MV-4-11 (cell line): ENCODE measurements around the gene AHDC1.

Source experiments
- DNase-seq: peaks from one replicate; lab custom pipeline; 2025; lab: John Stamatoyannopoulos, UW

The AHDC1 gene

DNA sequence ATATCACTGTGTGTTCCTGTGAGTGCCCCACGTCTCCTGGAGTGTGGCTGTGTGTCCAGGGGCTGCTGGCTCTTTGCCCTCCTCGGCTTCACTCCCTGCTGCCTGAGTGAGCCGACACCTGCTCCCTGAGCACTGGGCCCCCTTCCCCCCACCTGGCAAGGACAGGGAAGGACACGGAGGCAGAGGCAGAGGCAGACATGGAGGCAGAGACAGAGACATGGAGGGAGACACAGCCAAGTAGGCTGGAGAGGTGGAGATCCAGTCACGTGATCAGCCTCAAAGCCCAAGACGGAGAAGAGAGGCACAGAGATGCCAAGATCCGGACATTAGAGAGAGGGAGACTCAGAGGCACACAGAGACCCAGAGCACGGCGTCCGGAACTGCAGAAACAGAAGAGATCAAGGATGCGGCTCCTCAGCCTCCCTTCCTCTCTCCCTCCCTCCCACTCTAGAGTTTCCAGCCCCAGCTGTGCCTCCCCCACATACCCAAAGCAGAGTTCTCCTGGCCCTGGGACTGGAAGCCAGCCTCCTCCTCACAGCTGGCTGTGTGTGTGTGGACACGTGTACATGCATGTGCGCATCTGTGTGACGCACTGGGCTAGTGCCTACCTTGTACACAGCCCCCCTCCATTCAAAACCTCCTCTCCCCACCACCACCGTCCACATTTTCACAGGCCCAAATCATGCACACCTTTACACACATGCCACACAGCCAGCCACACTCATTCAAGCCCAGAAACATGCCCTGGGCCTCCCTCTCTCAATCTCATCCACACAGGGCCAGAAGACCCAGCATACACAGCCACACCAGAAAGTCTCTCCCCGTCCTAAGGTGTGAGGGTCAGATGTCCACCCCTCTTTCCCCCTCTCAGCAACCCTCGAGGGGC lies 74.9 kb downstream of the AHDC1 start:
- no peak for DNase-seq

DNA sequence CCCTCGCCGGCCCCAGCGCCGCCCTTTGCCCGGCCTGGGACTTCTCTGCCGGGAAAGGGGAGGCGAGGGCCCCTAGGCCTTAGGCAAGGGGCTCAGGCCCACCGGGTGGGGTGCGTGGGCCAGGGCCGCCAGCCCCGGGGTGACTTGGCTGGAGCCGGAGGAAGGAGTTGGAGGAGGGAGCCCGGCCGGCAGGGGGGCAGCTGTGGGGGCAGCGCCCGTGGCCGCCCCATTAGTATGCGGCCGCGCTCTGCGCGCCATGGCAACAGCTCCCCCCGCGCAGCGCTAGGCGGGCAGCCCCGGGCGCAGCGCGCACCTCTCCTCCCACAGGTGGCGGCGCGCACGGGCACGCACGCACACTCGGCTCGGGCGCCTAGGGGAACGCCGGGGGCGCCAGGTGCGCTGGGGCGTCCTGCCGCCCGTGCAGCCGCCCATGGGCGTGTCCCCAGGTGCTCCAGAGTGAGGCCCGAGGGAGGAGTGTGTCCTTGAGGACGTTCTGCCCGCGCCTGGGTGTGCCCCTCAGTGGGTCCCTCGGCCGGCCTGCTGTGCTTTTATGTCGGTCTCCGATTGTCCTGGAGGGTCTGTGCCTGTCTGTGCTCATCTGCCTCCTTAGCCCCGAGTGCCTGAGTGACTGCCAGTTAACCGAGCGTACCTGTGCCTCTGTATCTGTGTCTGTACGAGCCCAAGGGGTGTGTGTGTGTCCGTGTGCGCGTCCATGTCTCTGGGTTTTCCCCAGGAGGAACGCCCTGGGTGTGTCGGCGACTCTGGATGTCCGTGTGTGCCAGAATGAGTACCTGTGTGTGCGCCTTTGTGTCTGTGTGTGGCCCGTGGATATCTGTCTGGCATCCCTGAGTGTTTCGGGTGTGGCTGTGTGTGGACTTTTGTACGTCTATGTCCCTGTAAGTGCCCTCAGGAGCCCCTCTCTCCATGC lies 75.8 kb downstream of the AHDC1 start:
- DNase-seq, result no peak

DNA sequence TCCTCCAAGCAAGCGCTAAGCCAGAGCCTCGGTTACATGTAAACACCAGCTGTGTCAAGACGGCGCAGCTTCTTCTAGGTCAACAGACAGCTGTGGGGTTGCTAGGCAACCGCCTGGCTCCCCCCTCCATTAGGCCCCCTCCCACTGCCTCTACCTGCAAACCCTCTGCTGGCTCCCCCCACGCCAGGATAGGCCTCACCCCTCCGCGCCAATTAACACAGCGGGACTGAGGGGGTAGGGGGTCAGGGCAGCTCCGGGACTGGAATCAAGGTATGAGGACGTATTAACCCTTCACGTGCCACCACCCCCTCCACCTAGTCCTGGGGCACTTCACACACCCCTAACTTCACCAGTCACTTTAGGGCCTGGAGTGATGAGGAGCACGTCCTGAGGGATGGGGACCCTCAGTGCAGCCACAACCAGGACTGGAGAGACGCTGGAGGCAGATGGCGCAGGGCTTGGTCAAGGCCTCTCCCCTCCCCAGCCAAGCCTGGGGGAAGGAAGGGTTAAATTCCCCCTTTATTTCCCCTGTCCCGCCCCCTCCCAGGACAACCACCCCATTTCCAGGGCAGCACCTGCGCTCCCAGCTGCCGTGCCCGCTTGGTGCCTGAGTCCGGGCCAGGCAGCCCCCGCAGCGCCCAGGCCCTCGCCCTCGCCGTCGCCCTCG lies 76.6 kb downstream of the AHDC1 start:
- no peak for DNase-seq

DNA sequence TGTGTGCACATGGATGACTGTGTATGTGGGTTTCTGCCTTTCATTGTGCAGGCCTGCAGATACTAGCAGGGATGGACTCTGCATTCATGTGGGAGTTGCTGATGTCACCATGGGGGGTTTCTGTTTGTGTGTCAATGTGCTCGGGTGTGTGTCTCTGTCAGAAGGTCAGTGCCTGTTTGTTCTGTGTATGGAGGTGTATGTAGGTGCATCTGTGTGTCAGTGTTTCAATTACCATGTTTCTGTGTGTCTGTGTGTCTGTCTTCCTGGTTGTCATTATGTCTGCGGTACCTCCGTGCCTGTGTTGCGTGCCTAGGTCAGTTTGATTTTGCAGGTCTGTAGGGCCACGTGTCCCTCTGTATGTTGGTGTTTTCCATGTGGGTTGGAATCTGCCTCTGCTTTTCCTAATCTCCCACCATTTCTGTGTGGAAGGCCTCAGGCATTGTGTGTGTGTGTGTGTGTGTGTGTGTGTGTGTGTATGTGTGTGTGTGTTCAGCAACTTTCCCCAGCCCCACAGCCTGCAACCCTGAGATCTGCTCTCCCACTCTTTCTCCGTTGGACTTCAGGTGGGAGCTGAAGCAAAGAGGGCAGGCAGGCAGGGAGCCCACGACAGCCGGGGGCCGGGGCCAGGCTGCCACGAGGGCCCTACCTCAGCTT lies 77.2 kb downstream of the AHDC1 start:
- DNase-seq, result no peak

DNA sequence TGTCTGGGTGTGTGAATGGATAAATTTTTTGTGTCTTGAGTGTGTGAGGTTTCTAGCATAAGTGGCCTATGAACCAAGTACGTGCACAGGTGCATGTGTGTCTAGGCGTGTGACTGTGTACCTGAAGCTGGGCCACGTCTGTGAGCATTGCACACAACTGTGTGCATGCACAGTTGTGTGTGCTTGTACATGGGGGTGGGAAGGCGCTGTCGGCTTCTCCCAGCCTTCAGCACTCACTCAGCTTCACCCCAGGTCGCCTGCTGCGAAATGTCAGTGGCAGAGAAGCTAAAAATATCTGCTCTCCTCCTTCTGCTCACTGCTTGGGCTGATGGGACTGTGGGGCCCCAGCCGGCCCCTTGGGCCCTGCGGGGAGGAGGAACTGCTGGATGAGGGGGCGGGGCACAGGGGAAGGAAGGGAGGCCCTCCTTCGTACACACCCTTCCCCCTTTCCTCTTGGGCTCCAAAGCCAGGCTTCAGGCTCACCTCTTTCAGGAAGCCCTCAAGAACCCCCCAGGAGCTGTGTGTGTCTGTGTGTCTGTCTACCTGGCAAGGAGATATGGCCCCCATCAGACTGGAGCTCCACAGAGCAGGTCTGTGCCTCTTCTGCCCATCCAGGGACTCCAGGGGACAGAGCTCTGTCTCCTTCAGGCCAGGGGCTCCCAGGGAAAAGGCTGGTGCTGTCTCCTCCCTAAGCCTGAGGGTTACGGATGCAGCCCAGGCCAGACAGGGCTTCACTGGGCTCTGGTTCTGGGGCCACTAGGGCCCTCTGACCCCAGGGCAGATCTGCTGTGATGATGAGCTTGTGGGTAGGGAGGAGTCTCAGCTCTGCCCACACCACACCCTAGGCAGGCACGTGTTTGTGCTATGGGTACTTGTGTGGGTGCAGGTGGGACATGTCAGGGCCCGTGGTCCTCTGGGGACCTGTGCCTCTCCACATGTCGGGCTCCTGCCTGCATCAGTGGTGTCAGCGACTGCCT lies 78.4 kb downstream of the AHDC1 start:
- DNase-seq, result peak; percentile 93

DNA sequence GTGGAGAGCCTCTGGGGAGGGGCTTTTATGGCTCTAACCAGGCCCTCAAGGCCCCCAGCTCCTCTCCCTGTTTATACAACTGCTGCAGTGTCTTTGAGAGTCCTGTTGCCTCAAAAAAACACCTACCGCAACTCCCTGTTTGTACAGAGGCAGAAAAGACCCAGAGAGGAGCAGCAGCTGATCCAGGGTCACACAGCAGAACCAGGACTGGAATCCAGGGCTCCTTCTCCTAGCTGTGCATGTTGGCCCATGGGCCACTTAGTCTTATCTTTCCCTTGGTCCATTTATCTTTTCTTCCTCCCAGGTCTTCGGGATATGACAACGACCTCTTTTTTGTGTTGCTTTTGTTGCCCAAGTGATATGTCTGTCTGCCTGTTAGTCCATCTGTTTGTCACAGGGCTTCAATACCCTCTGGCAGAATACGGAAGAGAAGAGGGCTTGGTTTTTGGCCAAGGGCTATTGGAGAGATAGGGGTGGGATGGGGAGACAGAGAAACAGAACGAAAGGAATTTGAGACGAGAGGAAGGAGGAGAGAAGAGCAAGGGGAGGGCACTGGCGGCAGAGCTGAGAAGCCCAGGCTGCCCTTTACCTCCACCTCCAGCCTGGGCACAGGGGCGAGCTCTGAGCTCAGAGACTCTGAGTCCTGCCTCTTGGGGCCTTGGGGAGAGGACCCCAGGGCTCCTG lies 80.5 kb downstream of the AHDC1 start:
- DNase-seq, result no peak

DNA sequence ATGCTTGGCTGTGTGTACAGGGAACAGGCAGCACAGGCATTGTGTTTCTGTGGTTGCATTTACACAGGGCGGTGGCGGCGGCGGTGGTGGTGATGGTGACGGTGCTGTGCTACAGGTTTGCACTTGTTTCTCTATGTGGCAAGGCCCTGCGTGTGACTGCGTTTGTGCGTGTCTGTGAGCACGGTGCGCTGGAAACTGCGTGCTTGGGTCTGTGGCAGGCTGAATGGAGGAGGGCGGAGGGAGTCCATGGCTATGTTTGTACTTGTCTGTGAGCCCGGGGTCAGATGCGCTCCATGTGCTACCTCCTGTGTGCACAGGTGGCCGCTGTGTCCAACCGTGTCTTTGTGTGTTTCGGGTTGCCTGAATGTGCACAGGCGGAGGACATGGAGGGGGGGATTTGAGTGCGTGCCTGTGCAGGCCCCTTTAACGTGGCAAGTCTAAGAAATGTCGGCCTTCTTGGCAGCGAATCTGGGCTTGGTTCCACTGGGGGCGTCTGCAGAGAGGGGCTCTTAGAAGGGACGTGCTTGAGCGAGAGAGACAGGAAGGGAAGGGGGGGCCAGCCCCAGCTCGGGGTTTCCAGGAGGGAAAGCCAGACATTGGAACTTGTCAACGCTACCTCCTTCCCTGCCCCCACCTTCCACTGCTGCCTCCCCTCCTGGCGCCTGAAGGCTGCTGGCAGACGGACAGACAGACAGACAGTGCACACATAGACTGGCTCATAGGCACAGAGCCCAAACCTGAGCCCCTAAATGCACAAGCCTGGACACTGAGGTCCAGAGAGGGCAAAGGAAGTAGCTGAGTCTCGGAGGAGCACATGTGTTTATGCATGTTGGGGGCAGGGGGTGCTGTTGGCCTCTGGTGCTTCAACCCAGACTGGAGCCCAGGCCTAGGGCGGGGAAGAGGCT lies 81.3 kb downstream of the AHDC1 start:
- DNase-seq, result peak; percentile 28

DNA sequence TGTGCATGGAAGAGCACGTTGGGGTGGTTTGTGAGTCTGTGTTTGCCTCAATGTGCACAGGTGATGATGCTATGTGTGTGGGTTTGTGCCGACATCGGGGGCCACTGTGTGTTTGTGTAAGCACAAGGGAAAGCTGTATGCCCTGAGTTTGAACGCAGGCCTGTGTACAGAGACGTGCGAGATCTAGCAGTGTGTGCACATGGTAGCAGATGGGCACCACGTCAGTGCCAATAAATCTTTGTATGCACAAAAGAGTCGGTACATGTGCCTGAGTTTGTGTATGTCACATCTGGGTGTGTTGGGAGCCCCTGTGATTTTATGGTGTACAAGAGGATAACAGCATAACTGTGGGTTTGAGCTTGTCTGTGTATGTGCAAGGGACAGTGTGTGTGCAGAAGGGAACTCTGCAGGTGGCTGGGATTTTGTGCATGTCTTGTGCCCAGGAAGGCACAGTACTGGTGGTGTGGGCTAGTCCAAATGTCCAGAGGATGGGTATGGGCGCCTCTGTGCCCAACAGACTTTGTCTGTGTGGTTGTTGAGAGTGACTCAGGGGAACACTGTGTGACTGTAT lies 82.0 kb downstream of the AHDC1 start:
- no peak for DNase-seq

DNA sequence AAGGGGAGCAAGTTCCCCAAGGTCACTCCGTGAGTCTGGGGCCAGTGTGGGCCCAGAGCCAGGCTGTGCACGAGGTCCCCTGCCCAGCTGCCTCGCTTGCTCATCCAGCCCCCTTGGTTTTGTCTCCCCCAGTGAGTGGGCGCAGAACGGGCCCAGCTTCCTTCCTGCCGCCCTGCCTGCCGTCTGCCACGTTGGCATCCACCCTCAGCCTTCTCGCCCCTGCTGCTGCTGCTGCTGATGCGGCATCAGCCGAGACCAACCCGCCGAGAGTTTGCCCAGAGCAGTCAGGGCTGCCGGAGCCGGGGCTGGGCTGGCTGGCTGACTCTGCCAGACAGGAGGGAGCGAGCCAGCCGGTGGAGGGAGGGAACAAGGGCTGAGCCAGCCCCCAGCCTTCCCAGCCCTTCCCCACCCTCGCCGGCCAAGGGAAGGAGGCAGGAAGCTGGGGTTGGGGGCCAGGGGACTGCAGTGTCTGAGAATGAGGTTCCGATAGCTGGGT lies 82.6 kb downstream of the AHDC1 start:
- no peak for DNase-seq

DNA sequence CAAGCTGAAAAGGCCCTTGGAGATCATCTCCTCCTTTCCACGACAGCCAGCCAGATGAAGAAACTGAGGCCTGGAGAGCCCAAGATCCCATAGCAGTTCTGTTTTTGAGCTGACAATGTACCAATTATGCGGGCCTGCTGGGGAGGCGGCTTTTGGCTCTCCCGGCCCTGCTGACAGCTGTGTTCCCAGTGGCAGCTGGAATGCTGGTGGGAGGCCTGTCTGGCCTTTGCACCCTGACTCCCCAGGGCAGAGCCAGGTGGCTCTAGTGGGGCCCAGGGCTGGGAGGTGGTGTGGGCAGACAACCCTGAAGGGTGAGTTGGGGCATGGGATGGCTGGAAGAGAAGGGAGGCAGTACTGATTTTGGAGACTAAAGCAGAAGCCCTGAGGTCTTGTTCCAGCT lies 83.3 kb downstream of the AHDC1 start:
- no peak for DNase-seq

DNA sequence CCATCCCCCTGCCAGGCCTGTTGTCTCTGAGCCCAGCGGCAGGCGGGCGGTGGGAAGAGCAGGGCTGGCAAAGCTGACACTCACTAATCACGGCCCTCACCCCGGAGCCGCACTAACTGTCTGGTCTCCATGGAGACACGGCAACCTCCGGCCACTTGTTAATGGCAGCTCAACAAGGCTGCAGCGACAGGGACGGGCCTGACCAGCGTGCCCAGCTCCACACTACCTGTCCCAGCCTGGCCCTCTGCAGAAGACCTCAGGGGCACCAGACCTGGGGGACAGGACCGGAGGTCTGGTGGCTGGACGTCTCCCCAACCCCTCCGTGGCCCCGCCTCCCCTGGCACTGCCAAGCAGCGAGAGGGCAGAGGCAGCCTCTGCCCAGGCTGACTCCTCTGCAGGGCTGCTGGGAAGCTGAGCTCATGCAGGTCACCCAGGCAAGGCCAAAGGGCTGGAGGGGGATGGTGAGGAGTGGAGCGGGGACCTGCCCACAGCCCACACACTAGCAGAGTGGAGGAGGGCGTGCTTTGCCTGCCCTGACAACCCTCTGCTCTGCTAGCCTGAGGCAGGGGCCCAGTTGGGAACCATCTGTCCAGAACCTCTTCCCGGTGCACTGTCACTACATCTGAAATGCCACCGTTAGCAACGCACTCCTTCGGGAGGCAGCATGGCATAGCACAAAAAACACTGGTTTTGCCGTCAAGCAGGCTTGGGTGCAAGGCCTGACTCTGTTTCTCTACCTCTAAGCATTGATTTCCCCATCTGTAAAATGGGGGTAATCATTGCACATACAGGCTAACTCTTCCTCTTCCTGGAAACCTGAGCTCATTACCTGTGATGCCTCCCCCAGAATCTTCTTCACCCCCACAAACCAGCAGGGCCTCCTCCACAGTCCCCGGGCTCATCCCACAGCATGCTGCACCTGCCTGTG lies 84.3 kb downstream of the AHDC1 start:
- DNase-seq, result no peak

DNA sequence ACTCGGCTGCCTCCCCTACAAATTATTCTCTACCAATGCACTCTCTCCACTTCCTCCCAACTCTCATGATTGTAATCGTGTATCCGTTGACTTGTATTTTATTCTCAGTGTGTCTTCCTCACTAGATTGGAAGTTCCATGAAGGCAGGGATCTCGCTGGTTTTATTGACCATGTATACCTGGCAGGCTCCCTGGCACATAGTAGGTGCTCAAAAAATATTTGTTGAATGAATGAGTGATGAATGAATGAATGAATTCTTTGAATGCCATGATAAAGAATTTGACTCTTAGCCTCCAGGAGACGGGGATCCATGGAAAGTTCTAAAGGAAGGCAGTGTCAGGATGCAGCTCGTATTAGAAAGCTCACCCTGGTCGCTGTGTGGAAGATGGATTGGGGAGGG lies 85.1 kb downstream of the AHDC1 start:
- DNase-seq, result no peak

DNA sequence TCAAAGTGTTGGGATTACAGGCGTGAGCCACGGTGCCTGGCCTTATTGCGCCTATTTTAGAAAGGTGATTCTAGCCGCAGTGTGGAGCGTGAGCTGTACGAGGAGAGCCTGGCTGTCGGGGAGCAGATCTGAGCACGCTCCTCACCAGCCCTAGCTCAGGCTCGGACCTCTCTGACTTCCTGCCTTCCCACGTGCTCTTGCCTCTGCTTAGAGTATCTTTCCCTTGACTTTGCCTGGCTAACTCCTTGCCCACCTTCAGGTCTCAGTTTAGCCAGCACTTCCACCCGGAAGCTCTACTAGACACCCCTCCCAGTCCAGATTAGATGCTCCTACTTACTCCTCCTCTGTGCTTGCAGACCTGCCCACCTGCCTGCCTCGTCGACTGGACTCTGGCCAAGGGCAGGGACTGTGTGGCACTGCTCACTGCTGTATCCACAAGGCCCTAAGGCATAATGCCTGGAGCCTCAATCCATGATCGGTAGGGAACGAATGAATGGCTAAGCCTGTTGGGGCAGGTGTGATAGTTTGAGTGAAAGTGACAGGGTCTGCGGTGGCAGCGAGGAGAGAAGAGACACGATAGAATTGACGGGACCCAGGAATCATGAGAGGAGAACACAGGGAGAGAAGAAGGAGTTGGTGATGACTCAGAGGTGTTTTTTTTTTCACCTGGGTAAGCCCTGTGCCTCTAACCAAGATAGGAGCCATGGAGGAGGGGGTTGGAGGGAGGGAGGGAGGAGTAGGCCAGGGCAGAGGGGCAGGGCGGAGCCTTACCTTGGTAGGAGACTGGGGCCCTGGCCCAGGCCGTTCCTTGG lies 85.8 kb downstream of the AHDC1 start:
- DNase-seq, result no peak

DNA sequence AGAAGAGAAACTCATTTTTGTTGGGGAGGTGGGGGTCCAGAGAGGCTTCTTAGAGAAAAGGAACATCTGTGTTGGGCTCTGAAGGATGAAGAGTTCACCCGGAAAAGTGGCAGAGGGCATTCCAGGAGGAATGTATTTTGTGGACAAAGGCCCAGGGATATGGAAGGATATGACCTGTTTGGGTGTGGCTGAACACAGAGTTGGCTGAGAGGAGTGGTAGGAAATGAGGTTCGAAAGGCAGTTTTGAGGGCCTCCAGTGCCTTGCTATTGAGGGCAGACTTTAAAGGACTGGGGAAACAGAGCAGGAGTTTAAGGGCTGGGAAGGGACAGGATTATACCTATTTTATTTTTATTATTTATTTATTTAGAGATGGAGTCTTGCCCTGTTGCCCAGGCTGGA lies 86.6 kb downstream of the AHDC1 start:
- no peak for DNase-seq

DNA sequence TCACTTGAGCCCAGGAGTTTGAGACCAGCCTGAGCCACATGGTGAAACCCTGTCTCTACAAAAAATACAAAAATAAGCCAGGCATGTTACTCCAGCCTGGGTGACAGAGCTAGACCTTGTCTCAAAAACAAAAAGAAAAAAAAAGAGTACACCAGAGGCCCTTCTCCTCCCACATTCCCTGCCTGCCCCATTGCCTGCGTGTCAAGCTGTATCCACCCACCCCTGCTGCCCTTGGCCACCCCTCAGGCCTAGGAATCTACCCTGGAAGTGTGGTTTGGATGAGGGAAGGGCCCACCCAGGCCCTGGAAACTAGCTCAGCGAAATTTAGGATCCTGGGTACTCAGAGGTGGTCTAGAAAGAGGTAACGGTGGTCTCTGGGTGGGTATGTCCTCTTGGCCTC lies 88.3 kb downstream of the AHDC1 start:
- no peak for DNase-seq

DNA sequence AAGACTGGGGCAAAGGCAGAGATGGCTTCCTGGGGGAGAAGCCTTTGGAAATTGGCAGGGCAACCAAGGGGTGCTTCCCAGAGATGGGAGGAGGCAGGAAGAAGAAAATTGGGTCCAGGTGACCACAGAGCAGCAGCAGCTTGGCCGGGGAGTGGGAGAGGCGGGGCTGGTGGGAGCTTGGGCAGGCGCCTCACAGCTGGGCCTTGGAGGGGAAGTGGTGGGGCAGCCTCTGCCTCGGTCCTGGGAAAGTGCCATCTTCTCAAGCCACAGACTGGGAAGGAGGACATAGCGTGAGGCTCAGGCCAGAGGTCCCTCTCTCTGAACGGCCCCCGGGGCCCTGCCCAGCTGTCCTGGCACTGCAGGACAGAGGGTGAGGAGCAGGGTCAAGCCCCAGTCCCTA lies 90.0 kb downstream of the AHDC1 start:
- peak; percentile 57 for DNase-seq

DNA sequence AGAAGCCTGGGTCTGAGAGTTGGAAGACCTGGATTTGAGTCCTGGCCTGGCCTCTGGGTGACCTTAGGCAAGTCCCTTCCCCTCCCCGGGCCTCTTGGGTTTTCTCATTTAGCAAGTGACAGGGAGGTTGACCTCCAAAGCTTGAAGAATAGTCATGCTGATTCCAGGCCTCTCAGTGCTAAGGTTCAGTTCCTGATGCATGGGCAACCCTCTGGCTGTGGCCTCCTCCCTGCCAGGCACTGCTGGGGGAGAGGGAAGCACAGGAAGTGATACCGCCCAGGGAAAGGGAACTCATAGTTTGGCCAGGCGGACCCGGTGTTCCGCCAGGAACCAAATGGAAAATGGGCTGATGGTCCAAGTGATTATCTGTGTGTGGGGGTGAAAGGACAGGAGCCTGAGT lies 90.4 kb downstream of the AHDC1 start:
- DNase-seq, result peak; percentile 76
